ENCODE measurements around the gene DOCK7.
"Not testable (repeated sequence)": the region's sequence is repeated elsewhere in the genome, so short reads cannot be mapped to it uniquely, and the experiment has no call there.

DOCK7 gene

GRCh38 chr1:62698161-62698560, 10.0 kb upstream of the DOCK7 start:
- not testable (repeated sequence) for H3K4me3 ChIP-seq (ENCODE audit: low read depth, low read length)

DNA sequence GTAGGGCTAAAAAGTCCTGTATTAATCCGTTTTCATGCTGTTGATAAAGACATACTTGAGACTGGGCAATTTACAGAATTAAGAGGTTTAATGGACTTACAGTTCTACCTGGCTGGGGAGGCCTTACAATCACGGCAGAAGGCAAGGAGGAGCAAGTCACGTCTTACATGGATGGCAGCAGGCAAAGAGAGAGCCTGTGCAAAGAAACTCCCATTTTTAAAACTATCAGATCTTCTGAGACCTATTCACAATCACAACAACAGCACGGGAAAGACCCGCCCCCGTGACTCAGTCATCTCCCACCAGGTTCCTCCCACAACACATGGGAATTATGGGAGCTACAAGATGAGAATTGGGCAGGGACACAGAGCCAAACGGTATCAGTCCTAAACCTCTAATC, 6.3 kb upstream of the DOCK7 start:
- H3K4me3 ChIP-seq (ENCODE audit: low read depth, low read length) = not testable (repeated sequence)

GRCh38 chr1:62693123-62693522, 4.9 kb upstream of the DOCK7 start:
- no peak overlapping the region for H3K4me3 ChIP-seq (ENCODE audit: low read depth, low read length)

GRCh38 chr1:62691062-62691844, 3.1 kb upstream of the DOCK7 start:
- H3K4me3 ChIP-seq (ENCODE audit: low read depth, low read length) = no peak overlapping the region

DNA sequence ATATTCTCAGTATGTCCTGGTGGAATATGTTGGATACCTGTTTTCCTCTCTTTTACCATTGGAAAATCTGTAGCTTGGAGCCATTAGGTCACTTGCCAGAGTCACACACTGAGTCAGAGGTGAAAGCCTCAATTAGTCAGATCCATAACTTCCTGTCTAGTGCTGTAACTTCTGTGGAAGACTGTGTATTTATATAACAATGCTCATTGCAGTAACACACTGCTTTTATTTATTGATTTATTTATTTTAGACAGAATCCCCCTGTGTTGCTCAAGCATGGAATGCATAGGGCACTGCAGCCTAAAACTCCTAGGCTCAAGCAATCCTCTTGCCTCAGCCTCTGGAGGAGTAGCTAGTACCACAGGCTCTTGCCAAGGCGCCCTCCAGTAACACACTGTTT, 1.3 kb upstream of the DOCK7 start:
- H3K4me3 ChIP-seq (ENCODE audit: low read depth, low read length) = peak overlapping the region; percentile 13

- peak overlapping the region; percentile 65 for H3K4me3 ChIP-seq (ENCODE audit: low read depth, low read length)
Observed at GRCh38 chr1:62688687-62689085, 500 bp upstream of the DOCK7 start.

GRCh38 chr1:62687421-62687902, 724 bp downstream of the DOCK7 start:
- H3K4me3 ChIP-seq (ENCODE audit: low read depth, low read length) = peak overlapping the region; percentile 65

DNA sequence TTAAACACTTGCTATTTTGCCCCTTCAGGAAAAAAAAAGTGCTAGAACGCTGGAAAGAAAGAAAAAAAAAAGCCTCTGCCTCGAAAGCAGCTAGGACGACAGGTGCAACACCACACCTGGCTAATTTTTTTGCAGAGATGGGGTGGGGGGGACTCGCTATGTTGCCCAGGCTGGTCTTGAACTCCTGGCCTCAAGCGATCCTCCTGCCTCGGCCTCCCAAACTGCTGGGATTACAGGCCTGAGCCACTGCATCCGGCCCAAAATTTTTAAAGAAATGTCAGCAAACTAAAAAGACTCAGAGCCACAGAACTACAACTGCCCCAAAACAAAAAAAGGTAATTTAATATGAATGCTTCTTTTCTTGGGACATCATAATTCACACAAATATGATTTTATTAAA, 1.4 kb downstream of the DOCK7 start:
- H3K4me3 ChIP-seq (ENCODE audit: low read depth, low read length) = no peak overlapping the region

- no peak overlapping the region for H3K4me3 ChIP-seq (ENCODE audit: low read depth, low read length)
Observed at GRCh38 chr1:62685431-62685859, 2.7 kb downstream of the DOCK7 start.

DNA sequence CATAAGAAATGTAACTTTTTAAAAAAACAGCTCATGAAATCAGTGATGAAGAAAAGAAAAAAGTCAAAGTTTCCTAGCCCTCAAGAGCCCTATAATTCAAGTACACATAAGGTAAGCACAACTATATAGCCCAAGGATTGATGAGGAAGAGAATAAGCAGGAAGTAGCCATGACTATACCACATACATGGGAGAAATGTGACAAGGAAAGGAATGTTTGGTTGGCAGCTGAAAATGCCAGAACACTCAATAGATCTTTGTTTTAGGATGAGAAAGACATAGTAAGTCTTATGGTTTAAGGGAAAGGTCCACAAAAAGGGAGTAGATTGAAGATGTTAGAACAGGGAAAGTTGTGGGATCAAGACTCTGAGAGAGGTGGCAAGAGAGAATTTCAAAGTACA, 5.7 kb downstream of the DOCK7 start:
- no peak overlapping the region for H3K4me3 ChIP-seq (ENCODE audit: low read depth, low read length)

- not testable (repeated sequence) for H3K4me3 ChIP-seq (ENCODE audit: low read depth, low read length)
Observed at GRCh38 chr1:62680992-62681391, 7.2 kb downstream of the DOCK7 start.

GRCh38 chr1:62677822-62678221, 10.4 kb downstream of the DOCK7 start:
- H3K4me3 ChIP-seq (ENCODE audit: low read depth, low read length) = not testable (repeated sequence)

DNA sequence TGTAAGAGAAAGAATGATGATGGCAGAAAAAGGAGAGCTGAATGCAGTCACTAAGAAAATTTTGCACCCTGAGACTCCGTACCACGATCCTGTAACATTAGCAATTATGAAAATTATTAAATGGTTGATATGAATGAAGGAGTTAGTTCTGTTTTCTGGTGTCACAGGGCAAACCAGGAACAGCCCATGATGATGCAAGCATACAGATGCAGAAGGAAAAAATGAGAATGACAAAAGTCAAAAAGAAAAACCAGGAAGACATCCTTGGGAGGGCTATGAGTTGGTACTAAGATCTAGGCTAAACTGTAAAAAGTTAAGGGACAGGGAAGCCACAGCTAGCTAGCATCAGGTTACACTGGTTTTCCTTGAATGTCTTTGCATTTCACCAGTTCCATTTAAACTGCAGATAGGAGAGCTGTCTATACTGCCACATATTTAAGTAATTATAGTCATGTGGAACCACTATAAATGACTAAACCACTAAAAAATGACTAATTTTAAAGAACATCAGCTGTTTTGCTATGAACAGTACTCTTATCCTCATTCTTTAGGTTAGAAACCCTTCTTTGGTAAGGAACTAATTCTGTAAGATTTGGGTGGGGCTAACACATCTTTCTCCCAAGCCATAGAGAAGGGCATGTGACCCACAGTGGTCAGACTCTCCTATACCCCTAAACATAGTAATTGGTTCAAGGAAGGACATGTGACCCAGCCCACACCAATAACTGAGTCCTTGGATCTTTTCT, 11.4 kb downstream of the DOCK7 start:
- H3K4me3 ChIP-seq (ENCODE audit: low read depth, low read length) = no peak overlapping the region

DNA sequence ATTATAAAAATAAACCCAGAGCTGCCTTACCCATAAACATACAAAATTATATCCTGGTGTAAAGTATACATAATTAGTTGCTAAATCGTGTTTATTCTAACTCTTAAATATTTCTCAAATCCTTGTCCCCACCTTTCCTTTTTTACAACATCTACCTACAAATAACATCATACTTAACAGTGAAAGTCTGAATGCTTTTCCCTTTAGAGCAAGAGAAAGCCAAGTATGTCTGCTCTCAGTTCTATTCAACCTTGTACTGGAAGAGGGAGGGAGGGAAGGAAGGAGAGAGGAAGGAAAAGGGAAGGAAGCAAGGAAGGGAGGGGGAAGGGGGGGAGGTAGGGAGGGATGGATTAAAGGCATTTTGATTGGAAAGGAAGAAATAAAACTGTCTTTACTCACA, 14.6 kb downstream of the DOCK7 start:
- H3K4me3 ChIP-seq (ENCODE audit: low read depth, low read length) = no peak overlapping the region

- H3K4me3 ChIP-seq (ENCODE audit: low read depth, low read length) = no peak overlapping the region
Observed at GRCh38 chr1:62672029-62672428, 16.2 kb downstream of the DOCK7 start.

GRCh38 chr1:62654744-62655143, 33.4 kb downstream of the DOCK7 start:
- H3K4me3 ChIP-seq (ENCODE audit: low read depth, low read length) = no peak overlapping the region

DNA sequence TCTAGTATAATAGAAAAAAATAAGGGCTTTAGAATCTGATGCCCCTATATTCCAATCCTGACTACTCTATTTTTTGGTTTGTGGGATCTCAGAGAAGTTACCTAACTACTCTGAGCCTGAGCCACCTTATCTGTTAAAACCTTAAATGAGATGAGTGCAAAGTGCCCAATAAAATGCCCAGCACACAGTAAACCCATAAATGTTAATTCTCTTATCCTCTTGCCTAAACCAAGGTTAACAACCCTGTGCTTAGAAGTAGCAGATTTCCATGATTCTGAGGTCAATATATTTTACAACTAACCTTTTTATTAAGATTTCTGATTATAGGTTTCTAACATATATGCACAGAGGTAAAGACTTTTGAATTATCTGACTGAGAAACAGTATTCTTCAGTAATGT, 35.8 kb downstream of the DOCK7 start:
- no peak overlapping the region for H3K4me3 ChIP-seq (ENCODE audit: low read depth, low read length)

- H3K4me3 ChIP-seq (ENCODE audit: low read depth, low read length) = no peak overlapping the region
Observed at GRCh38 chr1:62643283-62643682, 44.9 kb downstream of the DOCK7 start.

DNA sequence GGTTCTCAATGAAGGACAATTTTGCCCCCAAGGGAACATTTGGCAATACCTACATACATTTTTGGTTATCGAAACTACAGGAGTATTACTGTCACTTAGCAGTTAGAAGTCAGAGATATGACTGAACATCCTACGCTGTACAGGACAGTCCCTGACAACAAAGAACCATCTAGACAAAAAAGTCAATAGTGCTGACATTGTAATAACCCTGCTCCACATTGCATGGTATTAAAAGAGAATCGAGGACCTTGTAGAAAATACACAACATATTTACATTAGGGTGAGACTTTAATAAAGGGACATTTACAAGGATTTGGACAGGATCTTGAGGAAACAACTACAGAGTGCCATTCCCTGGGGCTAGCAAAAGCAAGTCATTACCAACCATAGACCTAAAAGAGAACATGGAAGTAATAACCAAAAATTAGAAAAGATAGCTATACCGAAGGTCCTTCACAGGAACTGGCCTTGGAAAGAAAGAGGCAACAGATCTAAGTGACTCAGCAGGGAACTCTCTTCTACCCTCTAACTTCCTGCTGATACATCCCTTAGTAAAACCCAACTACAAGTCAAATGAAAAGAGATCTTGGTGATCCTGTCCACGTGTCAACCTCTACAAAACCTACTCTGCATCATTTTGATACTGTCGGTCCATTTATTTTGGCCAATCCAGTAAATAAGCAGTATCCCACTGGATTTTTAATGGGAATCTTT, 50.6 kb downstream of the DOCK7 start:
- H3K4me3 ChIP-seq (ENCODE audit: low read depth, low read length) = no peak overlapping the region

DNA sequence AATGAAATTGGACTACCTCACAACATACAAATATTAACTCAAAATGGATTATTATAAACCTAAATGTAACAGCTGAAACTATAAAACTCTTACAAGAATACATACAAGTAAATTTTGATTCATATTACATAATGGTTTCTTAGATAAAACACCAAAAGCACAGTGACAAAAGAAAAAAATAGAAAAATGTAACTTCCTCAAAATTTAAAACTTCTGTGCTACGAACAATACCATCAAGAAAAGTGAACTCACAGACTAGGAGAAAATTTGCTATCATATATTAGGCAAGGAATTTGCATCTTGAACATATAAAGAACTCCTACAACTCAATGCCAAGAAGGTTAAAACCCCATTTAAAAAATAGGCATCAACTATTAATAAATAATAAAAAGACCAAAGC, 59.7 kb downstream of the DOCK7 start:
- no peak overlapping the region for H3K4me3 ChIP-seq (ENCODE audit: low read depth, low read length)

GRCh38 chr1:62625415-62625814, 62.8 kb downstream of the DOCK7 start:
- H3K4me3 ChIP-seq (ENCODE audit: low read depth, low read length) = no peak overlapping the region

DNA sequence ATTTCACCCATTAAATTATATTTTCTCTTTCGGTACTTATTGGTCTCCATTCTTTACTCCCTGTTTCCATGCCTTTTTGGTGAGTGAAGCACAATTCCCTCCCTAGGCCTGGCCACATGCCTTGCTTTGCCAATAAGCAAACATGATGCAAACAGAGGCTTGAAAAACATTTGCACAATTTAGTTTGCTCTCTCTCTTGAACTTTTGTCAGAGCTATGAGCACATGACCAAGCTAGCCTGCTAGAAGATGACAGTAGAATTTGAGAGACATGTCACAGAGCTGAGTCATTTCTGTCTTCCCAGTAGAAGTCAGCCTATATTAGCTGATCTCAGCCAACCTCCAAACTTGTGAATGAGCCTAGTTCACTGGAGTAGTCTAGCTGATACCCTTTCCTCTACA, 66.3 kb downstream of the DOCK7 start:
- H3K4me3 ChIP-seq (ENCODE audit: low read depth, low read length) = no peak overlapping the region

All from iPS-11a (cell line).